ENCODE results near the gene LIN28A.

LIN28A gene

GRCh38 chr1:26387447-26387846 is 23.2 kb upstream of the LIN28A start:
- DNase-seq = no peak

- DNase-seq = no peak
Observed at GRCh38 chr1:26388791-26389445, 21.7 kb upstream of the LIN28A start.

GRCh38 chr1:26389604-26390247 is 20.9 kb upstream of the LIN28A start:
- DNase-seq = no peak

- DNase-seq = peak in 4 of 56 donors; percentile 2 to 7 (median 5)
Observed at GRCh38 chr1:26391450-26391849, 19.2 kb upstream of the LIN28A start.

GRCh38 chr1:26395754-26396153 is 14.9 kb upstream of the LIN28A start:
- no peak for DNase-seq

GRCh38 chr1:26399034-26399433 is 11.6 kb upstream of the LIN28A start:
- no peak for DNase-seq

GRCh38 chr1:26401891-26402290 is 8.7 kb upstream of the LIN28A start:
- no peak for DNase-seq

GRCh38 chr1:26403656-26404055 is 7.0 kb upstream of the LIN28A start:
- no peak for DNase-seq

GRCh38 chr1:26404641-26405040 is 6.0 kb upstream of the LIN28A start:
- DNase-seq = no peak

GRCh38 chr1:26405281-26405915 is 5.2 kb upstream of the LIN28A start:
- DNase-seq = no peak

GRCh38 chr1:26408604-26409003 is 2.0 kb upstream of the LIN28A start:
- peak in 48 of 56 donors; percentile 3 to 76 (median 29) for DNase-seq

GRCh38 chr1:26409191-26409807 is 1.3 kb upstream of the LIN28A start:
- DNase-seq = no peak

GRCh38 chr1:26411624-26412074 is 1.0 kb downstream of the LIN28A start:
- no peak for DNase-seq

GRCh38 chr1:26412180-26412840 is 1.7 kb downstream of the LIN28A start:
- no peak for DNase-seq

- no peak for DNase-seq
Observed at GRCh38 chr1:26413031-26413430, 2.4 kb downstream of the LIN28A start.

GRCh38 chr1:26417111-26417759 is 6.6 kb downstream of the LIN28A start:
- DNase-seq = peak in 46 of 56 donors; percentile 1 to 79 (median 24)

GRCh38 chr1:26418865-26419349 is 8.3 kb downstream of the LIN28A start:
- DNase-seq = no peak

- no peak for DNase-seq
Observed at GRCh38 chr1:26419494-26419893, 8.9 kb downstream of the LIN28A start.

GRCh38 chr1:26429721-26430120 is 19.1 kb downstream of the LIN28A start:
- no peak for DNase-seq

GRCh38 chr1:26431979-26432695 is 21.5 kb downstream of the LIN28A start, which contains the start of gene DHDDS:
Gene DHDDS (plus strand): TSS chr1:26432321. CDS start chr1:26432946, 625 bp downstream.
- DNase-seq = peak; percentile 76 to 100 (median 98)

Measured in nucleus accumbens (tissue), 56 donors.